HEK293 (cell line): ENCODE results near the gene CNKSR3.

Source experiments
- ZNF292 ChIP-seq: fragments of 450-650 bp; formaldehyde crosslinking; IDR thresholded peaks from 2 replicates; pipeline ENCODE4 v1.5.1; 2016; ENCODE audit warnings: low read depth, missing biosample characterization, missing genetic modification characterization, borderline replicate concordance
- ZNF561 ChIP-seq: fragments of 450-650 bp; IDR thresholded peaks from 2 replicates; pipeline ENCODE4 v1.5.1; 2018; ENCODE audit warnings: missing biosample characterization, missing genetic modification characterization, borderline replicate concordance
- TF ChIP-seq, protein P1 (sequence below): fragments of 450-650 bp; formaldehyde crosslinking; IDR thresholded peaks from 2 replicates; pipeline ENCODE4 v1.5.1; 2016; ENCODE audit warnings: missing biosample characterization, missing genetic modification characterization
- TF ChIP-seq, protein P2 (sequence below): fragments of 450-650 bp; formaldehyde crosslinking; IDR thresholded peaks from 2 replicates; pipeline ENCODE4 v1.5.1; 2016; ENCODE audit warnings: missing biosample characterization, missing genetic modification characterization

DNA sequence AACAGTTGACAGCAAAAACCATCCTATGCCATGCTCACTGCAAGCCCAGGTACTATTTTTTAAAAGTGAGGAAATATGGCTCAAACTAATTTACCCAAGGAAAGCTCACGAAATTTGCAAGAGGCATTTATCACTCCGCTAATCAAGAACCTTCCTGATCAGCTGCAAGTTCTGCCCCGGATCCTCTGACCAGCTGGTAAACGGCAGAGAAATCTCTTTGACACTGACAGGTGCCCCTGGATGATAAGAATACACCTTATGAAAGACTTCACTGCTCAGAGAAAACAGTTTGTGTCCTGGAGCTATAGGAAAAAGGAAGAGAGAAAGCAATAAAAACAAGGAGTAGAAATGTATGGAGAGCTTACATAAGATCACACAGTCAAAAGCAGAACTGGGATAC lies 6.4 kb downstream of the CNKSR3 start:
- TF ChIP-seq ZNF292, result no peak
- TF ChIP-seq, protein P1, sequence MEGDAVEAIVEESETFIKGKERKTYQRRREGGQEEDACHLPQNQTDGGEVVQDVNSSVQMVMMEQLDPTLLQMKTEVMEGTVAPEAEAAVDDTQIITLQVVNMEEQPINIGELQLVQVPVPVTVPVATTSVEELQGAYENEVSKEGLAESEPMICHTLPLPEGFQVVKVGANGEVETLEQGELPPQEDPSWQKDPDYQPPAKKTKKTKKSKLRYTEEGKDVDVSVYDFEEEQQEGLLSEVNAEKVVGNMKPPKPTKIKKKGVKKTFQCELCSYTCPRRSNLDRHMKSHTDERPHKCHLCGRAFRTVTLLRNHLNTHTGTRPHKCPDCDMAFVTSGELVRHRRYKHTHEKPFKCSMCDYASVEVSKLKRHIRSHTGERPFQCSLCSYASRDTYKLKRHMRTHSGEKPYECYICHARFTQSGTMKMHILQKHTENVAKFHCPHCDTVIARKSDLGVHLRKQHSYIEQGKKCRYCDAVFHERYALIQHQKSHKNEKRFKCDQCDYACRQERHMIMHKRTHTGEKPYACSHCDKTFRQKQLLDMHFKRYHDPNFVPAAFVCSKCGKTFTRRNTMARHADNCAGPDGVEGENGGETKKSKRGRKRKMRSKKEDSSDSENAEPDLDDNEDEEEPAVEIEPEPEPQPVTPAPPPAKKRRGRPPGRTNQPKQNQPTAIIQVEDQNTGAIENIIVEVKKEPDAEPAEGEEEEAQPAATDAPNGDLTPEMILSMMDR (tag by site-specific recombination), result no peak
- TF ChIP-seq ZNF561 (tag by site-specific recombination), result no peak
- TF ChIP-seq, protein P2, sequence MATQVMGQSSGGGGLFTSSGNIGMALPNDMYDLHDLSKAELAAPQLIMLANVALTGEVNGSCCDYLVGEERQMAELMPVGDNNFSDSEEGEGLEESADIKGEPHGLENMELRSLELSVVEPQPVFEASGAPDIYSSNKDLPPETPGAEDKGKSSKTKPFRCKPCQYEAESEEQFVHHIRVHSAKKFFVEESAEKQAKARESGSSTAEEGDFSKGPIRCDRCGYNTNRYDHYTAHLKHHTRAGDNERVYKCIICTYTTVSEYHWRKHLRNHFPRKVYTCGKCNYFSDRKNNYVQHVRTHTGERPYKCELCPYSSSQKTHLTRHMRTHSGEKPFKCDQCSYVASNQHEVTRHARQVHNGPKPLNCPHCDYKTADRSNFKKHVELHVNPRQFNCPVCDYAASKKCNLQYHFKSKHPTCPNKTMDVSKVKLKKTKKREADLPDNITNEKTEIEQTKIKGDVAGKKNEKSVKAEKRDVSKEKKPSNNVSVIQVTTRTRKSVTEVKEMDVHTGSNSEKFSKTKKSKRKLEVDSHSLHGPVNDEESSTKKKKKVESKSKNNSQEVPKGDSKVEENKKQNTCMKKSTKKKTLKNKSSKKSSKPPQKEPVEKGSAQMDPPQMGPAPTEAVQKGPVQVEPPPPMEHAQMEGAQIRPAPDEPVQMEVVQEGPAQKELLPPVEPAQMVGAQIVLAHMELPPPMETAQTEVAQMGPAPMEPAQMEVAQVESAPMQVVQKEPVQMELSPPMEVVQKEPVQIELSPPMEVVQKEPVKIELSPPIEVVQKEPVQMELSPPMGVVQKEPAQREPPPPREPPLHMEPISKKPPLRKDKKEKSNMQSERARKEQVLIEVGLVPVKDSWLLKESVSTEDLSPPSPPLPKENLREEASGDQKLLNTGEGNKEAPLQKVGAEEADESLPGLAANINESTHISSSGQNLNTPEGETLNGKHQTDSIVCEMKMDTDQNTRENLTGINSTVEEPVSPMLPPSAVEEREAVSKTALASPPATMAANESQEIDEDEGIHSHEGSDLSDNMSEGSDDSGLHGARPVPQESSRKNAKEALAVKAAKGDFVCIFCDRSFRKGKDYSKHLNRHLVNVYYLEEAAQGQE, result no peak
